ENCODE measurements around the gene LRRC7.
A peak's percentile ranks its signal among the peaks of the same experiment; 100 is the strongest.

Gene LRRC7

DNA sequence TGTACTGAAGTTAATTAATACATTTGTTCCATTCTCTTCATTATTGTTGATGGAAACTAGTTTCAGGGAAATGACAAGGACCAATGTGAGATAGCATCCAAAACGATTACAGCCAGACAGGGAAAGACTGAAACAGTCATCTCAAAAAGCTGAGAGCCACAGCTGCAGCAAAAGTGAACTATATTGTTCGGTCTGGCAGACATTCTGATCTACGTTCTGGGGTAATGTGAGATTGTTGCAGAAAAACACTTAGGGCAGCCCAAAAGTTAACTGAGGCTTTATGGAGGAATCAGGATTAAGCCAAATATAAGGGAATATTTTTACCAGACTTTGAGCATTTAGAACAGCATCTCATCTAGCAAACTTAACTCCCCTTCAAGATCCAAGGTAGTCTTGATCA, 524.8 kb downstream of the LRRC7 start:
- no peak for DNase-seq
- intact Hi-C loops (cut with DNase I), result no loop called here

DNA sequence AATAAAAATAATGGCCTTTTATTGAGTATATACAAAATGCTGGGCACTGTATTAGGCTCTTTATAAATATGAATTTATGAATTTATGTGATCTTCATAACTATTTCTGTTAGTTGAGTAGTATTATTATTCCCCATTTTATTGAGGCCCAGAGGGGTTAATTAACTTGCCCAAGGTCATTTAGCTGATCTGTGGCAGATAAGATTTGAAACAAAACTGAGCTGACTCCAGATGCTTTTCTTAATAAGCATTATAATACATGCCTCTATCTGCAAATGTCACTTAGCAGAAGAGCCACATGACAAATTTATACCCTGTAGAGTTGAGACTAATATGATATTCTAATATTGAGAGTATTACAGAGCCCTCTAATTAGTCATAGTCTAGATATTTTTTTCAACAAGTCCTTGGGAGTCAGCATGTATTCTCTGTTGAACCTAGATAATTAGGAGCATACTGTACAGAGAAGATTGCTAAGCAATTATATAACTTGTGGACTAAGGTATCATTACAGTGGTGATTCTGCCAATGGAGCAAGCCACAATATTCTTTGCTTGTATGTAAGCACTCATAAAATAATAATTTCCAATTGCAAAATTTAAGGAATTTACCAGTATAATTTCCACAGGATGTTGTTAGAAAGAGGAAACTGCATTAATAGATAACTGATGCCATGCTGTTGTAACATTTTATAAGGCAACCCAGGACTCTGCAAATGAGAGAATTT, 525.7 kb downstream of the LRRC7 start:
- no peak for DNase-seq
- intact Hi-C loops (cut with DNase I), result no loop called here

DNA sequence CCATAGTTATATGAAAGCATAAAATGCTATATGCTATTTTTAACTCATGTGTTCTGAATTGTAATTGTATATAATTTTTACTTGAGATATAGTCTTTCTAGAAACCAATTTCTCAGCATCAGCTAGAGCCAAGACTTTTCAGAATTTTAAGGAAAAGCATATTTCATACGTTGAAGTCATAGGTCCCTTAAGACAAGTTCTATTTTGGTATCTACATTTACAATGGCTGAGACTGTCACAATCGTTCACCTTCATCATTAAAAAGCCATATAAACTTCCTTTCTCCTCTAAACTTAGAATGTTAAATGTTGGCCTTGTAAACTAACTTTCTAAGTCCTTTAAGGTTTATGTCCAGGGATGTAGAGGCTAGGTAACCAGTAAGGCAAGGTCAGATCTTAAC, 533.5 kb downstream of the LRRC7 start:
- DNase-seq, result no peak

DNA sequence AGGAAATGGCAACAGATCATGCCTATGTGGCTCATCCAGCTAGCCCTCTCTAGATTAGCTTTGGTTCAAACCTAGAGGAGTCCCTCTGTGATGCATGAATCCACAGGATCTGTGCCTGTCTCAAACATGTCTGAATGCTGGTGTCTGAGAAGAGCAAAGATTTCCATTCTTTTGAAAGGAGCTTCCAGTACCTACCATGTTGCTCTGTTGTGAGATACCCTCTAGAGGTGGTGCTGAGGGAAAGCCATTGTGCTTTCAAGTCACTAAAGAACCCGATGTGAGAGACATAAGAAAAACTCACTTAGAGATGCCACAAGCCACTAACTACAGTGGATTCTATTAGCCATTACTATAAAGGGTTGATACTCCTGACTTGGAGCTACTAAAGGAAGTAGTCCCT, 534.1 kb downstream of the LRRC7 start:
- no peak for DNase-seq
- intact Hi-C loops (cut with DNase I), result no loop called here

More for the DNA sequence above, 533.5 kb downstream of the LRRC7 start:
- intact Hi-C loops (cut with DNase I), result no loop called here

DNA sequence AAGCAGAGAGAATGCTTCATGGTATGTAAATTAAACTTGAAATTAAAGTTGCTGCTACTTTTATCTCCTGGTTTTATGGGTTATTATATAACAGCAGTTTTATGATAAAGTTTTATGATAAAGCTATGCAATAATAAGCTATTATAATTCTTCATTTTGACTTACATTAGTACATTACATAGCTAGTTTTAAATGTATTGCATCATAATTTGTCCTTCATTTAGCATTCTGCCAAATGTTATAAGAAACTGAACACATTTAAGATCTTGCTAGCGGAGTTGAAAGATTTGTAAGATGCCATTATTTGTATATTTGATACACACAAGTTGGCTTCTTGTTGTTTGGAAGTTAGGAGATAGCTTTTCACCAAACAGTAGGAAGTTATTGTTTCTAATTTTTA, 536.0 kb downstream of the LRRC7 start:
- intact Hi-C loops (cut with DNase I), result no loop called here
- no peak for DNase-seq

DNA sequence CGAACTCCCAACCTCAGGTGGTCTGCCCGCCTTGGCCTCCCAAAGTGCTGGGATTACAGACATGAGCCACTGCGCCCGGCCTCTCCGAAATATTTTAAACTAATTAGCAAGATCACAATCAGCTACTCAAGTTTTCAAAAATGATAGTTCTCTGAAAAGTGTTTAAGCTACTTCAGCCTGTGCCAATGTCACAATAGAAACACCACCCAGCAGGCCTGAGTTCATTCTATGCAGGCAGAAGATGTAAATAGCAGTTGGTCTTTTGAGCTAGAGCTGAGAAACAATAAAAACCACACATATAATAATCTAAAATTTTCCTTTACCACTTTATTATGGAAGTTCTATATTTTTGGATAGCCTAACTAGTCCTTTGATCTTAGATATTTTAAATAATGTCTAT, 541.5 kb downstream of the LRRC7 start:
- no peak for DNase-seq
- intact Hi-C loops (cut with DNase I), result no loop called here

DNA sequence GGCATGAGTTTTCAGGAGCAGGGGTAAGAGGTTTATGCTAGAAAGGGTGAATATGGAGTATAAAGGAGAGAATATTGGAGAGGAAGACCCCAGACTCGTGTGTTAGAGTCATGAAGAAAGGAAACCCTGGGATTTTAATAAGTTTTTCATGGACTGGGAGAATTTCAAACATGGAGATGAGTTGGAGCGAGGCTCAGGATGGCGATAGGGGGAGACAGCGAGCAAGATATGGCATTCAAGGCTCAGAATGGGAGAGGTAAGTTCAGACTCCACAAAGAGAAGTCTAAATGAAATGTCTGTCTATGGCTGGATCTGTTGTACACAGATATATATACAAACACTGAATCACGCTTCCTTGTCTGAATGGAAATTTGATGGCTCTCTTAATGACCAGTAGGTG, 545.1 kb downstream of the LRRC7 start:
- intact Hi-C loops (cut with DNase I), result no loop called here
- no peak for DNase-seq

DNA sequence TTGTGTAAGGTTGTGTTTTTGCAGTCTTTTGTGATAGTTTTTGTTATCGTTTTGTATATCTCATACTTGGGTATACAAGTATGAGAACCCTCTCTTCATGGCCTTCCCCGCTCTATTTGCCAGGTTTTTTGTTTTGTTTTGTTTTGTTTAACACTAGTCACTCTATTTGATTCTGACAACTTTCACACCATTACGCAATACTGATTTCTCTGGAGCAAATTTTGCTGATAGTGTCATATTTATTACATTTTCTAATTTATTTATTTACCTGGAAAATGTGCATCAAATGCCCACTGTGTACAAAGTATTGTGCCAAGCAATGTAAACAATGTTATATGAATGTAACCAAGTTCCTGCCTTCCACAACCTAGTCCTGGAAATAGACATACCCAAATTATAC, 547.6 kb downstream of the LRRC7 start:
- DNase-seq, result no peak
- intact Hi-C loops (cut with DNase I), result no loop called here

DNA sequence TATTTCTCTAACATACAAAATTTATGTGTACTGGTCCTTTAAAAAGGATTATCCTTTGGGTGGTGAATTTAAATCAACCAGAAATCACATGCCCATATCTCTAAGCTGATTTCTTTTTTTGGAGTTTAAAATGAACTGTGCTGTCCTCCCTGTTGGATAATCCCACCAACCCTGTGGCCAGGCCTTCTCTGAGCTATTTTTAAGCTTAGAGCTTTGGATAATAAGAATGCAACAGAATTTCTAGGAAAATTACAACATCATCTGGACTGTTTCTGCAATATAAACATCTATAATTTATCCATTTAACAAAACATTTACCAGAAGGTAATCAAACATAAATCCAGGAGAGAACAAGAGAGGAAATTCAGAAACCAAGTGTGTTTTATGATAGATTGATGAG, 549.3 kb downstream of the LRRC7 start:
- DNase-seq, result no peak
- intact Hi-C loops (cut with DNase I), result no loop called here

DNA sequence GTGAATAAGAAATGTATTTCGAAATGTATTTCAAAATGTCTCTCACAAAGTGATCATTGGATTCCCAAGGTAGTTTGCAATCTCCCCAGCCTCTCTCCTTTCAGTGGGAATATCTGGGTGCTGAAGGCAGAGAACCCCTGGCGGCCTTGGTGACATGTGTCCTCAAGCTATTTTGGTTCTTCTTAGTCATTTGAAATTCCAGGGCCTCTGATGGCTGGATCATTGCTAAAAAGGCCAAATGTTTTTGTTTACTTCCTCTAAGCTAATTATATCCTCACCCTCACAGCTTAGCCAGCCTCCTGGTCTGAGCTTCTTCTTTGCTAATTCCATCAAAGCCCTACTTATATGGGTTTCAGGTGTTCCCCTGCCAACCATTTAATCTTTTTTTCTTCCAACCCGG, 566.4 kb downstream of the LRRC7 start:
- intact Hi-C loops (cut with DNase I), result loop anchor here (10.0 kb wide), 1 partner anchor 351 kb away; no protein-coding TSS in a partner anchor
- DNase-seq, result no peak

DNA sequence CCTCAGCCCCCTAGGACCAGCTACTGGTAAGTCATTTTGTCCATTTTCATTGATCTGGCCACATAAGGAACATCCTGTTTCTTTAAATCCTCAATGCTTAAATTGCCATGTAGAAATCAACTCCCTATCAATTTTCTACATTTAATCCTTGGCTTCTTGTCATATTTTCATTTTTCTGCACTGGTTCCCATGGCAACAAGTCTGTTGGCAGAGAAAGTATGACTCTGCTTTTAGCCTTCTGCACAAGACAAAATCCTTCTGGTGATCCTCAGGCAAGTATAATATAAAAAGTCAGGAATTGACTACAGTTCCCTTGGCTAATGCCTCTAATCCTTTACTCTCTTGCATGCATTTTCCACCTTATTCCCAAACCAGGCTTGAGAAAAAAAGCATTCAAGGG, 572.6 kb downstream of the LRRC7 start:
- intact Hi-C loops (cut with DNase I), result no loop called here
- DNase-seq, result peak in 9 of 42 donors; percentile 16 to 63 (median 50)

DNA sequence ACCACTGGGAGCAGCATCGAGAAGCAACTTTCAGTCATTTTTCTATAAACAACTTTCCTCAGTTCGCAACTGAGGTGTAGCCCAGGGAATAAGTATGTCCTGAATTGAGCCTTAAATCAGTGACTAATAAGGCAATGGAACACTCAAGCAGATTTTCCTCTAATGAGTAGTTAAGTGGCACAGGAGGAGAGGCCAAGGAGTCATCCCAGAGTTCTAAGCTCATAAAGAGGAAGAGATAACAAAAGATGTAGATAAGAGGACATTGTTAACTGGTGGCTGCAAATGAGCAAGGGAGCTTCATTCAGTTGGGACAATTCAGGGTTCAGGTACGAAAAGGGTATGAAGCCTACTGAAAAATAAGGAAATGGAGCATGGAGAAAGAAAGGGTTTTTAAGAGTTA, 573.2 kb downstream of the LRRC7 start:
- DNase-seq, result no peak
- intact Hi-C loops (cut with DNase I), result no loop called here

DNA sequence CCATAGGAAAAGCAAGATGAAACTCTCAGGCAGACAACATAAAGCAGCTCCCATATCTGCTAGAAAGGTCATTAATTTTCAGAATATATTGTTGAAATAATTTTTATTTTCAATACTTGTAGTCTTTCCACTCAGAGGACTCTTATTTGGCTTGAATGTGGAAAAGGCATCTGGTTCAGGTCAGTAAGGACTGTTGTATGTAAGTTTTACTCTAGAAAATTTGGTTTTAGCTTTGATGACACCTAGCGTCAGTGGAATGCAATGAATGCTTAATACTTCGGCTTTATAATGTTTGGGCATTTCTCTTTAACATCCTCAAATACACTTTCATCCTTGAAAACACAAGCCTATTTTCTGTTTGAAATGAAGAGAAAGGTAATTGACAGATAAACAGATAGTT, 574.4 kb downstream of the LRRC7 start:
- intact Hi-C loops (cut with DNase I), result no loop called here
- DNase-seq, result no peak

DNA sequence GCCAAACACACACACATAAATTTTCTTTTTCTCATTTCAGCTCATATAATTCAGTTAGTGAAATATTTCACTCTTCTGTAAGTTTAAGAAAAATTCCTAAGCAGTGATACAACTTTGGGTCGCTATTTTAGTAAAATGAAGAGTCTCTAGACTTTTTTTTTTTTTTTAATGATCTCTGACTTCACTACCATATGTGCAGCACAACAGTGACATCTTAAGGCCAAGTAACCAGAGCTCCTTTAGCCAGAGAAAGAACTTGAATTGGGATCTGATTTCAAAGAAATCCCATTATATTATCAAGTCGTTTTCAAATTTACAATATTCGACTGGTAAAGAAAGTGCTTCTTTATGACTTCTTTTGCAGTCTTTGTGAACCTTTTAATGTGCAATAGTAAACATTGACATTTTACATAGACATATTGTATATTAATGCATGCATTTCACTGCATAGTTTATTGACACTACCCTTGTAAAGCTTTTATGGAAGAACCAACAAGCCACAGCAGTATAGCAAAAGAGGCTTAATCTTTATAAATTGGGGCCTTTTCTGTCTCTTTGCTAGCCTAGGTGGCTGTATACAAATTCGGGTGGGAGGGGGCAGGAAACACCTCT, 575.4 kb downstream of the LRRC7 start:
- no peak for DNase-seq
- intact Hi-C loops (cut with DNase I), result no loop called here

DNA sequence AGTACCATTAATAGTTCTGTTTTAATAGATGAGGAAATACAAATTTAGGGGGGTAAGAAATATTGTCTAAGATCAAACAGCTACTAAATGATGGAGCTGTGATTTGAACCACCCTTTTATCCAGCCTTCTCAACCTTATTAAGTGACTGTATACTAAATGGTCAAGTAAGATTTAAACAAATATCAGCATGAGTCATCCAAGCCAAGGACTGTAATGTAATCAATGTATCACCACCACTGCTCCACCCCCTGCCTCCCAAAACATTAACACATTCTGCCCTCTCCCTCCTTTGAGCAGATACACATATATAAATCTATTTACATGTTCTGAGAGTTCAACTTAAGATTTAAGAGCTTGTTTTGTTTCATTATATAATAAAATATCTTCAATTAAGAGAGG, 578.8 kb downstream of the LRRC7 start:
- no peak for DNase-seq
- intact Hi-C loops (cut with DNase I), result no loop called here

DNA sequence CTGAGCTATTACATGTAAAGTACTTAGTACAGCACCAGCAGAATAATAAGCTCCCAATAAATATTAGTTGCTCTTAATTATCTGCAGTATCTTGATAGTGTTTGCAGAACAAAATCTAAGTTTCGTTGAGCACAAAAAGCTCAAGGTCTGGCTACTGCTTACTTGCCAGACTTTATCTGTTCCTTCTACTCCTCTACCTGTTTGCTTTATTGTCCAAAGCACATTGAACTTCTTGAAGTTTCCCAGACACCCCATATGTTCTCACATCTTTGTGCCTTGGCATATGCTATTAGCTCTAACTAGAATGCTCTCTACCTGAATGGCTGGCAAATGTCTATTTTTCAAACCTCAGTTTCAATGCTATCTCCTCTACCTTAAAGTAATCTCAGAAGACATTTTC, 582.7 kb downstream of the LRRC7 start:
- DNase-seq, result no peak
- intact Hi-C loops (cut with DNase I), result no loop called here

DNA sequence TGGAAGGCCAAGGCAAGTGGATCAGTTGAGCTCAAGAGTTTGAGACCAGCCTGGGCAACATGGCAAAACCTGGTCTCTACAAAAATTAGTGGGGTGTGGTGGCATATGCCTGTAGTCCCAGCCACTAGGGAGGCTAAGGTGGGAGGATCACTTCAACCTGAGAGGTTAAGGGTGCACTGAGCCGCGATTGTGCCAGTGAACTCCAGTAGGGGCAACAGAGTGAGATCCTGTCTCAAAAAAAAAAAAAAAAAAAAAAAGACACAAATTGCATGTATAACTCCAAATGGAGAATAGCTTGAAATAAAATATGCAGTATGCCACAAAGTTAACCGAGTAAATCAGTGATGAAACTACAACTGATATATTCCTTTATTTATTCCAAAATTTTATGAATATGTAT, 586.0 kb downstream of the LRRC7 start:
- intact Hi-C loops (cut with DNase I), result no loop called here
- DNase-seq, result no peak

DNA sequence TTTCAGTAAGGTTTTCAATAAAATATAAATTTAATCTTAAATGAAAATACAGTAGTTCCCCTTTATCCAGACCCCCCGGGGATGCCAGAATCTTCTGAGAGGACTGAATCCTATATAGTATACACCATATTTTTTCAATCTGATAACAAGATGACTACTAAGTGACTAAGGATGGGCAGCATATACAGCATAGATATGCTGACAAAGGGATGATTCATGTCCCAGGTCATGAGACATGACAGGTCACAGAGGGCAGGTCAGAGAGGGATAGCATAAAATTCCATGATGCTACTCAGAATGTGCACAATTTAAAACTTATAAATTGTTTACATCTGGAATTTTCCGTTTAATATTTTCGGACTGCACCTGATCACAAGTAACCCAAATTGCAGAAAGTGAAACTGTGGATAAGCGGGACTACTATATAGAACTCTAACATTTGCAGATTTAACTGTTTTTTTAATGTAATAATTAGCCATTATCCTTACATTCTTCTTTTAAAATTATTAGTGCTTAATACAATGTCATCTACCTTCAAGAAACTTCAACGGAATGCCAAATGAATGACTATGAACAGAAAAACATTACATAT, 588.9 kb downstream of the LRRC7 start:
- DNase-seq, result no peak
- intact Hi-C loops (cut with DNase I), result no loop called here

DNA sequence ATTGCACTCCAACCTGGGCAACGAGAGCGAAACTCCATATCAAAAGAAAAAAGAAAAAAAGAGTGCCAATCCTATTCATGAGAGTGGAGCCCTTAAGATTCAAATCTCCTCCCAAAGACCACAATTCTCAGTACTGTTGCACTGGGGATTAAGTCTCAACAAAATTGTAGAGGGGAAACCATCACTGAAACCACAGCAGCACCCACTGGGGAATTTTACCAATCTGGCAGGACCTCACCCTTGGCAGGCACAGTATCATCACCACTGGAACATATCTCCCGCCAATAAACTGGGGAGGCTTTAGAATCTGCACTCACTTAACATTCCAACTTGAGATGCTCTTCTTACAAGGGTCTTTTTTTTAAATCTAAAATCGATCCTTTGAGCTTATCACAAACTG, 596.6 kb downstream of the LRRC7 start:
- intact Hi-C loops (cut with DNase I), result no loop called here
- no peak for DNase-seq

DNA sequence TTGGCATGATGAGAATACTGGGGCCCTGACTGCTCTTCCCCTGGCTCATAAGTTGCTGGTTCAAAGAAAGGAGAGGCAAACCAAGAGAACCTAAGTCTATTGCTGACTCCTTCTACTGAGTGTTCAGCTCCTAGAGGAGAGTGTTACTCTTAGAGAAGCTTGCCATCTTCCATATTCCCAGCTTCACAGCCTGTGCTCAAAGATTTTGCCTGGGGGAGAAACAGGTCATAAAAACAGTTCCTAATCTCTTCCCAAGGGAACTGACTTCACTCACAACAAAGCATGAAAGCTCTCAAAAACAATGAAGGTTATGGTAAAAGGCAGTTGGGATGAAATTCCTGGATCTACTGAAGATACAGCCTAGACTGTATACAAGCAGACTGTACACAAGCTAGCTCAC, 600.6 kb downstream of the LRRC7 start:
- no peak for DNase-seq
- intact Hi-C loops (cut with DNase I), result no loop called here

All from head of caudate nucleus (tissue), 42 donors.